Fibroblast of mammary gland (primary cell): ENCODE data around the gene SUPT3H.
A peak's percentile ranks its signal among the peaks of the same experiment; 100 is the strongest.

Source experiments
- DNase-seq: peaks from one replicate; pipeline ENCODE4 v3.0.0-alpha.2; 2010; ENCODE audit warnings: low read depth
- H3K4me3 ChIP-seq: 2 replicates; pipeline ENCODE4 v1.5.1; 2011; ENCODE audit warnings: low read depth, mild to moderate bottlenecking, low read length, moderate library complexity; ENCODE audit not compliant: control insufficient read depth
- TF ChIP-seq, protein P1 (sequence below): conservative IDR thresholded peaks from 2 replicates; pipeline ENCODE4 v1.5.1; 2011; ENCODE audit warnings: low read depth, low read length, inconsistent platforms; ENCODE audit not compliant: control insufficient read depth, insufficient read depth

Gene SUPT3H

DNA sequence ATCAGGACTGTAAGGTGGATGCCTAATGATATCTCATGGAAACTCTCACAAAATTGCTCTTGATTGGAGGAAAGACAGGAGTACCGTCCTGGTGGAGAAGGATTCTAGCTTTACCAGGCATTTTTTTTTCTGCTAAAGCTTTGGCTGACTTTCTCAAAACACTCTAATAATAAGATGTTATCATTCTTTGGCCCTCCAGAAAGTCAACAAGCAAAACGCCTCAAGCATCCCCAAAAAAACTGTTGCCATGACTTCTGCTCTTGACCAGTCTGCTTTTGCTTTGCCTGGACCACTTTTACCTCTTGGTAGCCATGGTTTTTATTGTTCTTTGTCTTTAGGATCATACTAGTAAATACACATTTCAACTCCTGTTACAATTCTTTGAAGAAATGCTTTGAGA lies 105.1 kb downstream of the SUPT3H start:
- no peak overlapping the region for H3K4me3 ChIP-seq
- peak; percentile 11 for DNase-seq
- TF ChIP-seq, protein P1, sequence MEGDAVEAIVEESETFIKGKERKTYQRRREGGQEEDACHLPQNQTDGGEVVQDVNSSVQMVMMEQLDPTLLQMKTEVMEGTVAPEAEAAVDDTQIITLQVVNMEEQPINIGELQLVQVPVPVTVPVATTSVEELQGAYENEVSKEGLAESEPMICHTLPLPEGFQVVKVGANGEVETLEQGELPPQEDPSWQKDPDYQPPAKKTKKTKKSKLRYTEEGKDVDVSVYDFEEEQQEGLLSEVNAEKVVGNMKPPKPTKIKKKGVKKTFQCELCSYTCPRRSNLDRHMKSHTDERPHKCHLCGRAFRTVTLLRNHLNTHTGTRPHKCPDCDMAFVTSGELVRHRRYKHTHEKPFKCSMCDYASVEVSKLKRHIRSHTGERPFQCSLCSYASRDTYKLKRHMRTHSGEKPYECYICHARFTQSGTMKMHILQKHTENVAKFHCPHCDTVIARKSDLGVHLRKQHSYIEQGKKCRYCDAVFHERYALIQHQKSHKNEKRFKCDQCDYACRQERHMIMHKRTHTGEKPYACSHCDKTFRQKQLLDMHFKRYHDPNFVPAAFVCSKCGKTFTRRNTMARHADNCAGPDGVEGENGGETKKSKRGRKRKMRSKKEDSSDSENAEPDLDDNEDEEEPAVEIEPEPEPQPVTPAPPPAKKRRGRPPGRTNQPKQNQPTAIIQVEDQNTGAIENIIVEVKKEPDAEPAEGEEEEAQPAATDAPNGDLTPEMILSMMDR = no peak

DNA sequence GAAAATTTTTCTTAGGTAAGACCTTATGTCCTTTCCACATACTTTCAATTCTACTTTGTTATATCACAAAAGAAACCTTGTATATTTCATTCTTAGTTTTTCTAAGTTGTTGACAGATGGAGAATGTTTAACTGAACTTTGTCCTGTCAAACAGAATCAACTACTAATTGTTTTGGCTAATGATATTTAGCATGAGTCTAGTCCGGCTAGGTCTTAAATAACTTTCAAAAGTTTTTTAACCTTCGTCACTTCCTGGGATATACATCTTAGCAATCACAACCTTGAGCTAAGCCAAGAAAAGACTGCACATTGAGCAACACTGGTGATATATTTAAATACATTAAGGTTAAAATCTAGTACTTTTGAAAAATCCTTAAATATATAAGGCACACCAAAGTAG lies 112.5 kb downstream of the SUPT3H start:
- peak; percentile 20 for DNase-seq
- TF ChIP-seq, protein P1 = no peak
- H3K4me3 ChIP-seq = no peak overlapping the region

DNA sequence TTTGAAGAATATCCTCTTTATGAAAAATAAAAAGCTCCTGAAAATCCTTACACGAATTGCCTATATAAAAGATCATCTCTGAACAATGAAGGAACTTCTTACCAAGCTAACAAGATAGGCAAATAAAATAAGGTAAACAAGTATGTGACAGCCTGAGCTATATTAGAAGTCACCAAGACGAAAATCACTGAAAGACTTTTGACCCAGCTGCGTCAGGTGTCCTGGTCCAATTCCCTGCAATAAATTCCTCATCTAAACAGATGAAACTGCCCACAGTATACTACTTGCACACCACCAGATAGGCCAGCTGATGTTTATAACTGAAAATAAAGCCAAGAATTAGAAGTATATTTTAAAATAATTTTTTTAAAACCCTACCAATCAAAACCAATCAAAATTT lies 117.0 kb downstream of the SUPT3H start:
- TF ChIP-seq, protein P1 = no peak
- no peak for DNase-seq
- H3K4me3 ChIP-seq = no peak overlapping the region

DNA sequence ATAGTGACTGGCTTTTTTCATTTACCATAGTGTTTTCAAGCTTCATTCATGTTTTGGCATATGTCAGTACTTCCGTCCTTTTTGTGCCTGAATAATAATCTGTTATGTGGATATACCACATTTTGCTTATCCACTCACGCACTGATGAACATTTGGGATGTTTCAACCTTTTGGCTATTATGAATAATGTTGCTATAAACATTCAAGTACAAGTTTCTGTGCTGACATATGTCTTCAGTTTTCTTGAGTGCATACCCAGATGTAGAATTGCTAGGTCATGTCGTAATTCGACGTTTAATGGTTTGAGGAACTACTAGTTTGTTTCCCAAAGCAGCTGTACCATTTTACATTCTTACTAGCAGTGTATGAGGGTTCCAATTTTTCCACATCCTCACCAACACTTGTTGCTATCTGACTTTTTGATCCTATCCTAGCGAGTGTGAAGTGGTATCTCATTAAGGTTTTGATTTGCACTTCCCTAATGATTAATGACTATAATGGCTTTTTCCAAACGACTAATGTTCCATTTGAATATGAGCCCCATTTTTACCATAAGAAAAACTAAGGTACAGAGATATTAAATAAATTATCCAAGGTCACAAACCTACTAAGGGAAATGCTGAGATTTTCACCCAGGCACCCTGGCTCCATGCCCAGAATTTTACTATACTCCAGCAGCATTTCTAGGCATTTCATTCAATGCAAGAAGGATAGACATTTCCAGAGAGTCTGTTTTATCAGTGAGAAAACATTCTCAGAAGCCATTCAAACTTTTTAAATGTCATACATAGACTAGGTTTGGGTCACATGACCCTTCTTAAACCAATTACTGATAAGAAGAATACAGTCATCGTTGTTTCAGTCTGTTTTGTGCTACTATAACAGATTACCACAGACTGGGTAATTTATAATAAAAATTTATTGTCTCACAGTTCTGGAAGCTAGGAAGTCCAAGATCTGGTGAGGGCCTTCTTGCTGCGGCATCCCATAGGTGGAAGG lies 120.7 kb downstream of the SUPT3H start:
- H3K4me3 ChIP-seq = no peak overlapping the region
- TF ChIP-seq, protein P1 = no peak
- no peak for DNase-seq

DNA sequence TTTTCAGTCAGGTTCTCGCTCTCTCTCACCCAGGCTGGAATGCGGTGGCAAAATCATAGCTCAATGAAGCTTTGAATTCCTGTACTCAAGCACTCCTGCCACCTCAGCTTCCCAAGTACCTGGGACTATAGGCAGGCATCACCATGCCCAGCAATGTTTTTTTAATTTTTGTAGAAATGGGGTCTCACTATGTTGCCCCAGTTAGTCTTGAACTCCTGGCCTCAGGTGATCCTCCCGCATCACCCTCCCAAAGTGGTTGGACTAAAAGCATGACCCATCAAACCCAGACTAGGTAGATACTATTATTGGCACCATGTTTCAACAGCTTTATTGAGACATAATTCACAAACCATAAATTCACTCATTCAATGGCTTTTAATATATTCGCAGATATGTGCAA lies 122.3 kb downstream of the SUPT3H start:
- TF ChIP-seq, protein P1 = no peak
- DNase-seq = no peak
- H3K4me3 ChIP-seq = no peak overlapping the region

DNA sequence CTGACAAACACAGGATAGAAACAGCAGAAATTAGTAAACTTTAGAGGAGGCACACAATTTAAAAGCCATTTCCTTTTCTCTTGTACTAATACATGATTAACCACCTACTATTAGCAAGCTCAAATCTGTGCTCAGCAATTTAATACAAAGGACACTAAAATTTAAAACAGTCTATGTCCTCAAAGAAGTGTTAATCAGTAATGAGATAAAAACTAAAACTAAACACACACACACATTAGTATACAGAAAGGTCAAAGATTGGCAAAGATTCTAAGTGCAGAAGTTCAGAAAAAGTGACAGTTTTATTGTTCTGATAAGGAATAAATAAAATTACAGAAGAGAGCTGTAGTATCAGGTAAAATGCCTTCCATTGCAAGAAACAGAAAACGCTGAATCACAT lies 123.5 kb downstream of the SUPT3H start:
- TF ChIP-seq, protein P1 = no peak

More for the DNA sequence above, 123.5 kb downstream of the SUPT3H start:
- H3K4me3 ChIP-seq = no peak overlapping the region
- no peak for DNase-seq
